Limb (tissue), 2 donors: ENCODE results near the gene MELK.

ENCODE experiments used
- DNase-seq, 2 donors: peaks; one replicate each; pipeline ENCODE4 v3.0.0-alpha.2; 2016; ENCODE audit errors: extremely low spot score in 2 of 2

Gene MELK

DNA sequence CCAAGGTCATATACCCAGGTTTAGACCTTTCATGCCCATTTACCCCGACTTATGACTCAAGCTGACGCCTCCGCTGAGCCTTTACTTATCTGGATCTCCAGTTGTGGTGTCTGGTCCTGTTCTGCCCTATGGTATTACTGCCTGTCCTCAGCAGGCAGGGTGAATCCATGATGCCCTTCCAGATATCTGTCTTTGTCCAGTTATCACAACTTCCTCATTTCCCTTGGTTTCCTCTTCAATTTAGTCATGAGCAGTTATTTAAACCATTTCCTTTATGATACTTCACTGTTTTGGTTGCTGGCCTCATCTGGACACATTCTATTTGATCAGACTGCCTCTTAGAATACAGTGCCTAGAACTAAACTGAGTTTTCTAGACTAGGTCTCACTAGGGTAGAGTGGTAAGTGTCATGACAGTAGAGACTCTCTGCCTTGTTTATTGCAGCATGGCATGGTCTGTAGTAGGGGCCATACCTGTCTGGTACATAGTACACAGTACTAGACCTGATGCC, 93.3 kb downstream of the MELK start:
- no peak for DNase-seq

- DNase-seq = no peak
Measured at GRCh38 chr9:36671561-36671960, 98.9 kb downstream of the MELK start.

DNA sequence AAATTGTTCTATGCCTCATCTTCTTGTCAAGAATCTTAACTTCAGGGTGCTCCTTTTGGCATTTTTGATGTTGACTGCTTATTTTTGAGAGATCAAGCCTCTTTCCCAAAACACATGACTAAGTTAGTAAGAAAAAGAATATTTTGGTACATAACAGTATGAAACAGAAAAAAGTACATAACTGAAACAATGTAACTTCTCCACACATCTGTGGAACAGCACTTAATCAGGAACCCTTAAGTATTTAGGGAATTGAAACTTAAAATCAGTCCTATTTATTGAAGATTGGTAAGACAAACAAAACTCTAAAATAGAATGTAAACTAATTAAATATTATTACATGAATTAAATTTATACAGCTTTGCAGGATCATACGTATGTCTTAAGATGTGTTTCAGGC, 103.4 kb downstream of the MELK start:
- DNase-seq = no peak

GRCh38 chr9:36676778-36677485, 104.2 kb downstream of the MELK start:
- no peak for DNase-seq

- DNase-seq = no peak
Measured at GRCh38 chr9:36677611-36678010, 104.9 kb downstream of the MELK start.

DNA sequence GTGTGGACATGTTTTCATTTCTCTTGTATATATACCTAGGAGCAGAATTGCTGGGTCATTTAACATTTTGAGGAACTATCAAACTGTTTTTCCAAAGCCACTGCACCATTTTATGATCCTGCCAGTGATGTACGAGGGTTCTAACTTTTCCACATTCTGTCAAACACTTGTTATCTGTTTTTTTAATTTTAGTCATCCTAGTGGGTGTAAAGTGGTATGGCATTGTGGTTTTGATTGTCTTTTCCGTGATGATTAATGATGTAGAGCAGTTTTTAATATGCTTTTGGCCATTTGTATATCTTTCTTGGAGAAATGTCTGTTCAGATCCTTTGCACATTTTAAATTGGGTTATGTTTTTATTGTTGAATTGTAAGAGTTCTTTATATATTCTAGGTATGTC, 107.0 kb downstream of the MELK start:
- DNase-seq = no peak

DNA sequence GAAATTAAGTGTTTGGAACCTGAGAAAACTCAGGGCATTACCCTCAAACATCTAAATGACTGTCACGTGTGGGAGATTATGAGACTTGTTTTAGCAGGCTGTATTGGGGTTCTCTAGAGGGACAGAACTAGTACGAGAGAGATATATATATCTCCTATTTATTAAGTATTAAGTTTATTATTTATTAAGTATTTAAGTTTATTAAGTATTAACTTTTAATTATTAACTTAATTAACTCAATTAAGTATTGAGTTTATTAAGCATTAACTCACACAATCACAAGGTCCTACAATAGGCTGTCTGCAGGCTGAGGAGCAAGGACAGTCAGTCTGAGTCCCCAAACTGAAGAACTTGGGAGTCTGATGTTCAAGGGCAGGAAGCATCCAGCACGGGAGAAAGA, 113.8 kb downstream of the MELK start:
- DNase-seq = no peak

DNA sequence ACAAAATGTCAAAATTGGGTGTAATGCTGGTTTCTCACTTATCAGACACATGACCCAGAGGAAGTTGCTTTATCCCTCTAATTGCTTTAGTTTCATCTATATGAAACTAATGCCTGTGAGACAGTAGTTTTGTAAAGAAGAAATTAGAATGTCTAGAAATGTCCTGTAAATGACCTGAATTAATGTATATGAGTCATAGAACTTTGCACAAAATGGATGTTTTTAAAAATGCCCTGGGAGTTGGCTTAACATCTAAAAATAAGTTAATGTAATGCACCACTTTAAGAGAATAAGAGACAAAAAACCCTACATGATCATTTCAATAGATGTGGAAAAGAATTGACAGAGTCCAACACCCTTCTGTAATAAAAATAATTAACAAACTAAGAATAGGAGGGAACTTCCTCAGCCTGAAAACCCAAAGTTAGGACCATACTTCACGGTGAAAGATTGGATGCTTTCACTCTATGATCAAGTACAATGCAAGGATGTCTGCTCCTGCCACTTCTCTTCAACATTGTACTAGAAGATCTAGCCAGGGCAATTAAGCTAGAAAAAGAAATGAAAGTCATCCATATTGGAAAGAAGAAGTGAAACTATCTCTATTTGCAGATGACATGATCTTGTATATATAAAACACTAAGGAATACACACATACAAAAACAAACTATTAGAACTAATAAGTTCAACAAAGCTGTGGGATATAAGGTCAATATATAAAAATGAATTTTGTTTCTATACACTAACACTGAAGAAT, 117.9 kb downstream of the MELK start:
- no peak for DNase-seq

DNA sequence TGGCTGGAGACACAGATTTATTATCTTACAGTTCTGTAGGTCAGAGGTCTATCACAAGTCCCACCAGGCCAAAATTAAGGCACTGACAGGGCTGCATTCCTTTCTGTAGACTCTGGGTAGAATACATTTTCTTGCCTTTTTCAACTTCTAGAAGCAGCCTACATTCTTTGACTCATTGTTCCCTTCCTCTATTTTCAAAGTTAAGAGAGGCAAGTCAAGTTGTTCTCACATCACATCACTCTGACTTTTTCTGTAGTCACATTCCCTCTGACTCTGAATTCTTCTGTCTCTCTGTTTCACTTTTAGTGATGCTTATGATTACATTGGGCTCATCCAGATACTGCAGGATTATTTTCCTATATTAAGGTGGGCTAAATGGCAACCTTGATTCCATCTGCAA, 119.0 kb downstream of the MELK start:
- DNase-seq = no peak

- DNase-seq = no peak
Measured at GRCh38 chr9:36698984-36699383, 126.3 kb downstream of the MELK start.

DNA sequence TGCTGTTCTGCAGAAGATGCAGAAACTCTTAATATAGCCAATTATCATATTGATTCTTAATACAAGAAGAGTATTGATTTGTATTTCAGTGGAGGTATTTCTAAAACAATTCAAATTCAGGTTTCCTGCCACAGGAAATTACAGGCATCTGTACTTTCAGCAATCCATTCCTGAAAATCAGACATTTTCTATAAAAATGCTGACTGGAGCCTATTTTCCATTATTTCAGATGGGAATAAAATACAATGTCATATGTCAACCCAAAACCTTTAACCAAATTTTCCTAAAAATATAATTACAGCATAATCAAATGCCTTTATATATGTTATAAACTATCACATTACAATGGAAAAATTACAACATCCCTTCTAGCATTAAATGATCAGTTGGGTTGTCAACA, 131.5 kb downstream of the MELK start:
- no peak for DNase-seq

- peak in 1 of 2 donors; percentile 46 for DNase-seq
Measured at GRCh38 chr9:36713515-36714490, 141.1 kb downstream of the MELK start.

DNA sequence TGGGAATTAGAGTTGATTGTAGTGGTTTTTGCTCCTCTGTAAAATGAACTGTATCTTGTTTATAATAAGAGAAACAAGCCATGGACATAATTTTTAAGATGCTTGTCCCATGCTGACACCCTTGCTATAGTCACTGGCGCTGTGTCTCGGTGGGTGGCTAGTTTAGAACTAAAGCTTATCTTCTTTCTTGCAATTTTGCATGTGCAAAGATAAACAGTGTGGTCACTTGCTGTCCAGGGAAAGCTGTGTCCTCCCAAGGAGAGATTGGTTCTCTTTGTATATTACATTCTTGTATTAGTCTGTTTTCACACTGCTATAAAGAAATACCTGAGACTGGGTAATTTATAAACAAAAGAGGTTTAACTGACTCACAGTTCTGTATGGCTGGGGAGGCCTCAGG, 143.8 kb downstream of the MELK start:
- no peak for DNase-seq

GRCh38 chr9:36717276-36717675, 144.6 kb downstream of the MELK start:
- DNase-seq = no peak

GRCh38 chr9:36718612-36719011, 145.9 kb downstream of the MELK start:
- no peak for DNase-seq

- no peak for DNase-seq
Measured at GRCh38 chr9:36720043-36720442, 147.3 kb downstream of the MELK start.

DNA sequence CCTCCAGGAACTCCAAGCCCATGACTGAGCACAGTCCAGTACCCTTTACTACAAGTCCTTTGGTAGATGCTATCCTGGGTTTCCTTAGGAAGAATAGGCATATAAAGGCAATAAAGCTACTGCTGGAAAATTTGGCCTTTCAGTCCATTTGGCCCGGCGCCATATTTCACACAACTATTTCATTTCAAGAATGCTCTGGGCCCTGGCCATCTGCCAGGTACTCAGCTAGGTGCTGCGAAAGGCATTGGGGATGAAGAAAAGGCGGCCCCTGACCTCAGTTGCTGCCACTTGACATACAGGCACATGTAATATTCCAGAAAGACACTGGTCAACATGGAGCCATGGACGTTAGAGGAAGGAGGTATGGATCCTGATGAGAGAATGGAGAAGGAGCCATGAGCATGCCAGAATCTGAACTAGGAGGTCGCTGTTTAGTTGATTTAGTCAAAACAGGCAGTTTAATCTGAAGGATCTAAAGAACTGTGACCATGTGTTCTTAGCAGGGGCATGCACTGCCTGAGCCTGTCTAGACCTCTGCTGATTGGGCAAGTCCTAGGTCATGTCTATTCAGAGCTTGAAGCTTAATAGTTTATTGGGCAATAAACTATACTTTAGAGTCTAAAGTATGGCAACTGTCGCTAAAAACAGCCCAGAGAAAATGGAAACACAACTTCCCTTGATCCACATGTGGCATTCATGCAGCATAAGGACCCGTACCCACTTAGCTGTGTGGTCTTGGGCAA, 149.3 kb downstream of the MELK start:
- peak in 1 of 2 donors; percentile 40 for DNase-seq

DNA sequence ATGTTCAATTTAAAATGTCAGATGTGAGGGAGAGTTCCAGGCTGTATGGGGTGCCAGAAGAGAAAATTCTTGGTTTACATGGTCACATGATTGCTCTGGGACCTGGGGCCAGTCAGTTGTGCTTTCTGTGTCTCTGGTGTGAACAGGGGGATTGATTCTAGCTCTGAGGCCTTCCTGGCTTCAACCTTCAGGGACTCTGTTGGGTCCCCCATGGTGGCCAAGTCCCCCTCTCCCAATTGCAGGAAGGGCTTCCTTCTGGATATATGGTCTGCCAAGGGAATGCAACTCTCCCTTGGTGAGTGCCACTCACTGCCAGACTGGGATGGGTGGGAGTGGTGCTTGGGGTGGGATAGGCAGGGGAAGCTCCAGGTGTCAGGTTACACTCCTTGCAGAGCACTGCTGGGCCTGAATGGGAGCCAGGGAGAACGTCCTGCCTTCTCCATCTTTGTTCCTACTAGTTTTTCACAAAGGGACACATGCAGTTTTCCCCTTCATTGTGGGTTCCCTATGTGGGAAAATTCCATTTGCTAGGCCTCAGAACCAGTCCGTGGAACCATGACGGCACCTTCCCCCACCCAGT, 153.2 kb downstream of the MELK start:
- DNase-seq = no peak
